ENCODE results near the gene FMO3. TPM values are rescaled to one million over a fixed set of nuclear protein-coding genes. Genes with fewer than 3 reads are reported as not detected.

FMO3 gene
- total RNA-seq, 1 donor = not detected

GRCh38 chr1:171112119-171112518 is 21.4 kb downstream of the FMO3 start:
- no peak for DNase-seq (ENCODE audit: low read depth)
- H3K4me3 ChIP-seq (ENCODE audit: low read depth, low read length) = no peak overlapping the region
- TF ChIP-seq, protein P1, sequence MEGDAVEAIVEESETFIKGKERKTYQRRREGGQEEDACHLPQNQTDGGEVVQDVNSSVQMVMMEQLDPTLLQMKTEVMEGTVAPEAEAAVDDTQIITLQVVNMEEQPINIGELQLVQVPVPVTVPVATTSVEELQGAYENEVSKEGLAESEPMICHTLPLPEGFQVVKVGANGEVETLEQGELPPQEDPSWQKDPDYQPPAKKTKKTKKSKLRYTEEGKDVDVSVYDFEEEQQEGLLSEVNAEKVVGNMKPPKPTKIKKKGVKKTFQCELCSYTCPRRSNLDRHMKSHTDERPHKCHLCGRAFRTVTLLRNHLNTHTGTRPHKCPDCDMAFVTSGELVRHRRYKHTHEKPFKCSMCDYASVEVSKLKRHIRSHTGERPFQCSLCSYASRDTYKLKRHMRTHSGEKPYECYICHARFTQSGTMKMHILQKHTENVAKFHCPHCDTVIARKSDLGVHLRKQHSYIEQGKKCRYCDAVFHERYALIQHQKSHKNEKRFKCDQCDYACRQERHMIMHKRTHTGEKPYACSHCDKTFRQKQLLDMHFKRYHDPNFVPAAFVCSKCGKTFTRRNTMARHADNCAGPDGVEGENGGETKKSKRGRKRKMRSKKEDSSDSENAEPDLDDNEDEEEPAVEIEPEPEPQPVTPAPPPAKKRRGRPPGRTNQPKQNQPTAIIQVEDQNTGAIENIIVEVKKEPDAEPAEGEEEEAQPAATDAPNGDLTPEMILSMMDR (IDR thresholded peaks at IDR 0.05; ENCODE audit: insufficient read depth, low read length) = no peak

DNA sequence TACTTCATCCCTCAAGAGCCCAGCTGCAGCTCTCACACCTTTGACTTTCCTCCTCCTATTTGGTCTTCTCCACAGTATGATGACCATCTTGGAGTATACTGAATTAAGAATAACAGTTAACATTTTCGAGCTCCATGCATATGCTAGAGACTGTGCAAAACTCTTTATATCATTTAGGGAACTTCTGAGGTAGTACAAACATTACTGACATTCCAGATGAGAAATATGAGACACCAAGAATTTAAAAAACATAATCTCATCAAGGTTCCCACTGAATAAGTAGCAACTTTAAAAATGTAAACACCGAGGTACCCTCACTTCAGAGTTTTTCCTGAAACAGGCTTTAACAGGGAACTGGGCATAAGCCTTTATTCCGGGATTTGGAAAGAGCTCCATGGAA is 22.7 kb downstream of the FMO3 start:
- TF ChIP-seq, protein P1 (IDR thresholded peaks at IDR 0.05; ENCODE audit: insufficient read depth, low read length) = no peak
- no peak overlapping the region for H3K4me3 ChIP-seq (ENCODE audit: low read depth, low read length)
- DNase-seq (ENCODE audit: low read depth) = no peak

DNA sequence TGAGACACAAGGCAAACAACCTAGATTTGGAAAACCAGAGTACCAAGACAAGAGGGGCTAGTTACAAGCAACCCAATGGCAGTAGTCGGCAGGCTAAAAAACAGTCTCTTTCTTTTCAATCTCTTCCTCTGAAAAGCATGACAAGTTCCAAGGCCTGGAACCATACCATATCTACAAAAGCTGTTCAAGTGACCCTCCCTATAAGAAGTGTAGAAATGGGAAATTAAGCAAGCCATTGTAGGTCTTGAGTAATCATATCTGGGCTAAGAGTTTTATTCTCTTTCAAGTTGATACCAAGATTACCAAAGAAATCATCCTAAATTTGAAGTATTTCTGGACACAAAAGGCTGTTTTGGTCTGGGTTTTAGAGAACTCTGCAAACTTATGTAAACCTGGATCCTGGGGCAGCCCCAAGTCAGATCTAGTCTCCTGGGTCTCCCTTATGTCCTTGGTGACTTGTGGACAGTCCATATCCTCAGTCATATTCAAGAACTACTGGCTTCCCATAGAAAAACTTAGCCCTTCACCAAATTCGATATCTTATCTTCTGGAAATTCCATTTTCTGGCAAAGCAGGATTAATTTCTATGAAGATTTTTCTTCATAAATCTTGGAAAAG is 24.7 kb downstream of the FMO3 start:
- TF ChIP-seq, protein P1 (IDR thresholded peaks at IDR 0.05; ENCODE audit: insufficient read depth, low read length) = no peak
- no peak overlapping the region for H3K4me3 ChIP-seq (ENCODE audit: low read depth, low read length)
- peak; percentile 65 for DNase-seq (ENCODE audit: low read depth)

GRCh38 chr1:171116676-171117075 is 26.0 kb downstream of the FMO3 start:
- DNase-seq (ENCODE audit: low read depth) = no peak
- H3K4me3 ChIP-seq (ENCODE audit: low read depth, low read length) = no peak overlapping the region
- TF ChIP-seq, protein P1 (IDR thresholded peaks at IDR 0.05; ENCODE audit: insufficient read depth, low read length) = no peak

DNA sequence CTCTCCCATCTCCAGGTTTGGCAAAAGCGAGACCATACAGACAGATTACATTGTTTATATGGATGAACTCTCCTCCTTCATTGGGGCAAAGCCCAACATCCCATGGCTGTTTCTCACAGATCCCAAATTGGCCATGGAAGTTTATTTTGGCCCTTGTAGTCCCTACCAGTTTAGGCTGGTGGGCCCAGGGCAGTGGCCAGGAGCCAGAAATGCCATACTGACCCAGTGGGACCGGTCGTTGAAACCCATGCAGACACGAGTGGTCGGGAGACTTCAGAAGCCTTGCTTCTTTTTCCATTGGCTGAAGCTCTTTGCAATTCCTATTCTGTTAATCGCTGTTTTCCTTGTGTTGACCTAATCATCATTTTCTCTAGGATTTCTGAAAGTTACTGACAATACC is 26.4 kb downstream of the FMO3 start:
- no peak for DNase-seq (ENCODE audit: low read depth)
- TF ChIP-seq, protein P1 (IDR thresholded peaks at IDR 0.05; ENCODE audit: insufficient read depth, low read length) = no peak
- no peak overlapping the region for H3K4me3 ChIP-seq (ENCODE audit: low read depth, low read length)

DNA sequence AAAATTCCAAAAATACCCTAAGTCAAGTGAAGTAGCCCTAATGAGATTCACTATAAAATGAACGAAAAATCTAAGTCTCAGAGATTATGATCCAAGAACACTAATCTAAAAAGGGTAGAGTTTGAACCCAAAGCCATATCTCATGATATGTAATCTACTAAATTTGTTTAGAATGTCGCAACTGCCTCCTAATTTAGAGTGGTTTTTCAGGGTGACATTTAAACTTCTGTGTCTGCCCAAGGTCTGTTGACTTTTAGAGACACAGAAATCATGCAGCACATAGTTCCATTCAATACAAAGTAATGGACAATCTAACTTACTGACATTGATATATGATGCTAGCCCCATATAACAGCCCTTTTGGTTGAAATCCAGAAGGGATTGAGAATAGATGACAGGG is 28.9 kb downstream of the FMO3 start:
- TF ChIP-seq, protein P1 (IDR thresholded peaks at IDR 0.05; ENCODE audit: insufficient read depth, low read length) = no peak
- no peak overlapping the region for H3K4me3 ChIP-seq (ENCODE audit: low read depth, low read length)
- DNase-seq (ENCODE audit: low read depth) = no peak

GRCh38 chr1:171122299-171122698 is 31.6 kb downstream of the FMO3 start:
- H3K4me3 ChIP-seq (ENCODE audit: low read depth, low read length) = no peak overlapping the region
- DNase-seq (ENCODE audit: low read depth) = no peak
- TF ChIP-seq, protein P1 (IDR thresholded peaks at IDR 0.05; ENCODE audit: insufficient read depth, low read length) = no peak

Measured in fibroblast of the aortic adventitia (primary cell).